ENCODE measurements around the gene C6orf120. TPM values are rescaled to one million over a fixed set of nuclear protein-coding genes. Genes with fewer than 3 reads are reported as not detected.

C6orf120 gene
- total and polyA plus RNA-seq, 2 of the 13 experiments (the other 11 are each of a cell fraction or from before 2014, with no cell fraction given), result 21.7 to 29.9 TPM

DNA sequence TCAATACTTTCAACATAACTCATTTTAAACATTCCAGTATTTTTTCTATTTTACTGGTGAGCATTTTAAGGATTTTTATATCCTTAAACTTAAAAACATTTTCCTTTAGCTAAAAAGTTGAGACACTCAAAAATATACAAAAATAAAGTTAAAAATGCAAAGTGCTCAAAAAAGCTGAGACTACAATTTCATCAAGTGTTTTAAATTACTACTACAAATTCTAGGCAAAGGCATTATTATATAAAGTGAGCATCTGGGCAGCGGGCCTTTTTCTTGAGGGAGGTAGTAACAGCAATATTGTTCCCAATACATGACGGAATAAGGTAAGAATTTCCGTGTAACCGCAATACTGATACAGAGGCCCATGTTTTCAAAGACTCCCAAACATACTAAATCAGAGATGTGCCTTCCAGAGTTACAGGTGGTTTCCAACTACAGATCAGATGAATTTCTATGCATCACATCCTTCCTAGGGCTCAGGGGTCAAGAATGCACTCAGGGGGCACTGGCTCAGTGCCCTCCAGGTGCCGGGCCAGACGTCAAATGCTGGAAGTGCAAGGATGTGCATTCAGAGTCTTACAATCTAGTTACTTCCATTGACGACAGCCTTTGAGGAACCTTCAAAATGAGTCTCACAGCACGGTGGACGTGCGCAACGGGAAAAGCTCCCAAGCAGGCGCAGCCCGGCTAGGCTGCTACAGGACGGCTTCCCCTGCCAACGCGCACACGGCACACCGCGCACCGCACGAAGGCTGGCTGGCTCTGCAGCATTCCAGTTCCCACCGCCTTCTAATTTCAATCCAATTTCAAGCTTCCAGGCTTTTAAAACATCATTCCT lies 20.7 kb downstream of the C6orf120 start (continued):
- TF ChIP-seq ZSCAN12 (CRISPR knock-in tag; IDR thresholded peaks at IDR 0.05), result no peak
- TF ChIP-seq, protein P1, sequence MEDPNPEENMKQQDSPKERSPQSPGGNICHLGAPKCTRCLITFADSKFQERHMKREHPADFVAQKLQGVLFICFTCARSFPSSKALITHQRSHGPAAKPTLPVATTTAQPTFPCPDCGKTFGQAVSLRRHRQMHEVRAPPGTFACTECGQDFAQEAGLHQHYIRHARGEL (CRISPR knock-in tag; IDR thresholded peaks at IDR 0.05), result no peak
- peak; percentile 23; the same call in 1 of the 2 replicates for TF ChIP-seq MED1 (CRISPR knock-in tag; IDR thresholded peaks at IDR 0.05)
- peak; percentile 82; the same call in 1 of the 2 replicates for TF ChIP-seq NRL (CRISPR knock-in tag; IDR thresholded peaks at IDR 0.05; ENCODE audit: borderline replicate concordance)
- TF ChIP-seq KLF9 (CRISPR knock-in tag; IDR thresholded peaks at IDR 0.05; ENCODE audit: low read depth), result no peak
- TF ChIP-seq CBX1 (IDR thresholded peaks at IDR 0.05; ENCODE audit: low read depth), result no peak
- TF ChIP-seq ZIK1 (CRISPR knock-in tag; IDR thresholded peaks at IDR 0.05; ENCODE audit: borderline replicate concordance, low read depth), result no peak
- no peak for TF ChIP-seq KDM3A (CRISPR knock-in tag; IDR thresholded peaks at IDR 0.05; ENCODE audit: low read depth)
- no peak for TF ChIP-seq ARID2 (CRISPR knock-in tag; IDR thresholded peaks at IDR 0.05; ENCODE audit: borderline replicate concordance)
- TF ChIP-seq SRSF4 (IDR thresholded peaks at IDR 0.05; ENCODE audit: low read depth, low read length, poor library complexity, severe bottlenecking), result no peak
- TF ChIP-seq, protein P2, sequence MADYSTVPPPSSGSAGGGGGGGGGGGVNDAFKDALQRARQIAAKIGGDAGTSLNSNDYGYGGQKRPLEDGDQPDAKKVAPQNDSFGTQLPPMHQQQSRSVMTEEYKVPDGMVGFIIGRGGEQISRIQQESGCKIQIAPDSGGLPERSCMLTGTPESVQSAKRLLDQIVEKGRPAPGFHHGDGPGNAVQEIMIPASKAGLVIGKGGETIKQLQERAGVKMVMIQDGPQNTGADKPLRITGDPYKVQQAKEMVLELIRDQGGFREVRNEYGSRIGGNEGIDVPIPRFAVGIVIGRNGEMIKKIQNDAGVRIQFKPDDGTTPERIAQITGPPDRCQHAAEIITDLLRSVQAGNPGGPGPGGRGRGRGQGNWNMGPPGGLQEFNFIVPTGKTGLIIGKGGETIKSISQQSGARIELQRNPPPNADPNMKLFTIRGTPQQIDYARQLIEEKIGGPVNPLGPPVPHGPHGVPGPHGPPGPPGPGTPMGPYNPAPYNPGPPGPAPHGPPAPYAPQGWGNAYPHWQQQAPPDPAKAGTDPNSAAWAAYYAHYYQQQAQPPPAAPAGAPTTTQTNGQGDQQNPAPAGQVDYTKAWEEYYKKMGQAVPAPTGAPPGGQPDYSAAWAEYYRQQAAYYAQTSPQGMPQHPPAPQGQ (CRISPR knock-in tag; IDR thresholded peaks at IDR 0.05; ENCODE audit: borderline replicate concordance), result no peak
- TF ChIP-seq FOSL1 (CRISPR knock-in tag; IDR thresholded peaks at IDR 0.05; ENCODE audit: borderline replicate concordance), result no peak
- TF ChIP-seq ZNF749 (CRISPR knock-in tag; IDR thresholded peaks at IDR 0.05; ENCODE audit: borderline replicate concordance), result no peak
- TF ChIP-seq, protein P3, sequence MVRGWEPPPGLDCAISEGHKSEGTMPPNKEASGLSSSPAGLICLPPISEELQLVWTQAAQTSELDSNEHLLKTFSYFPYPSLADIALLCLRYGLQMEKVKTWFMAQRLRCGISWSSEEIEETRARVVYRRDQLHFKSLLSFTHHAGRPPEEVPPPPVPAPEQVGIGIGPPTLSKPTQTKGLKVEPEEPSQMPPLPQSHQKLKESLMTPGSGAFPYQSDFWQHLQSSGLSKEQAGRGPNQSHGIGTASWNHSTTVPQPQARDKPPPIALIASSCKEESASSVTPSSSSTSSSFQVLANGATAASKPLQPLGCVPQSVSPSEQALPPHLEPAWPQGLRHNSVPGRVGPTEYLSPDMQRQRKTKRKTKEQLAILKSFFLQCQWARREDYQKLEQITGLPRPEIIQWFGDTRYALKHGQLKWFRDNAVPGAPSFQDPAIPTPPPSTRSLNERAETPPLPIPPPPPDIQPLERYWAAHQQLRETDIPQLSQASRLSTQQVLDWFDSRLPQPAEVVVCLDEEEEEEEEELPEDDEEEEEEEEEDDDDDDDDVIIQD (CRISPR knock-in tag; IDR thresholded peaks at IDR 0.05; ENCODE audit: low read depth), result no peak
- TF ChIP-seq, protein P4, sequence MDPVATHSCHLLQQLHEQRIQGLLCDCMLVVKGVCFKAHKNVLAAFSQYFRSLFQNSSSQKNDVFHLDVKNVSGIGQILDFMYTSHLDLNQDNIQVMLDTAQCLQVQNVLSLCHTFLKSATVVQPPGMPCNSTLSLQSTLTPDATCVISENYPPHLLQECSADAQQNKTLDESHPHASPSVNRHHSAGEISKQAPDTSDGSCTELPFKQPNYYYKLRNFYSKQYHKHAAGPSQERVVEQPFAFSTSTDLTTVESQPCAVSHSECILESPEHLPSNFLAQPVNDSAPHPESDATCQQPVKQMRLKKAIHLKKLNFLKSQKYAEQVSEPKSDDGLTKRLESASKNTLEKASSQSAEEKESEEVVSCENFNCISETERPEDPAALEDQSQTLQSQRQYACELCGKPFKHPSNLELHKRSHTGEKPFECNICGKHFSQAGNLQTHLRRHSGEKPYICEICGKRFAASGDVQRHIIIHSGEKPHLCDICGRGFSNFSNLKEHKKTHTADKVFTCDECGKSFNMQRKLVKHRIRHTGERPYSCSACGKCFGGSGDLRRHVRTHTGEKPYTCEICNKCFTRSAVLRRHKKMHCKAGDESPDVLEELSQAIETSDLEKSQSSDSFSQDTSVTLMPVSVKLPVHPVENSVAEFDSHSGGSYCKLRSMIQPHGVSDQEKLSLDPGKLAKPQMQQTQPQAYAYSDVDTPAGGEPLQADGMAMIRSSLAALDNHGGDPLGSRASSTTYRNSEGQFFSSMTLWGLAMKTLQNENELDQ (CRISPR knock-in tag; IDR thresholded peaks at IDR 0.05; ENCODE audit: borderline replicate concordance), result no peak
- TF ChIP-seq, protein P5, sequence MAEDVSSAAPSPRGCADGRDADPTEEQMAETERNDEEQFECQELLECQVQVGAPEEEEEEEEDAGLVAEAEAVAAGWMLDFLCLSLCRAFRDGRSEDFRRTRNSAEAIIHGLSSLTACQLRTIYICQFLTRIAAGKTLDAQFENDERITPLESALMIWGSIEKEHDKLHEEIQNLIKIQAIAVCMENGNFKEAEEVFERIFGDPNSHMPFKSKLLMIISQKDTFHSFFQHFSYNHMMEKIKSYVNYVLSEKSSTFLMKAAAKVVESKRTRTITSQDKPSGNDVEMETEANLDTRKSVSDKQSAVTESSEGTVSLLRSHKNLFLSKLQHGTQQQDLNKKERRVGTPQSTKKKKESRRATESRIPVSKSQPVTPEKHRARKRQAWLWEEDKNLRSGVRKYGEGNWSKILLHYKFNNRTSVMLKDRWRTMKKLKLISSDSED (CRISPR knock-in tag; IDR thresholded peaks at IDR 0.05), result no peak
- no peak for TF ChIP-seq ZNF562 (CRISPR knock-in tag; IDR thresholded peaks at IDR 0.05; ENCODE audit: borderline replicate concordance)
- no peak for TF ChIP-seq FOXM1 (CRISPR knock-in tag; IDR thresholded peaks at IDR 0.05)
- no peak for TF ChIP-seq RFX3 (CRISPR knock-in tag; IDR thresholded peaks at IDR 0.05)
- TF ChIP-seq RBM39 (IDR thresholded peaks at IDR 0.05; ENCODE audit: low read depth, low read length, poor library complexity, severe bottlenecking), result no peak
- no peak for TF ChIP-seq ZNF180 (CRISPR knock-in tag; IDR thresholded peaks at IDR 0.05; ENCODE audit: borderline replicate concordance, low read depth)
